HEK293T (cell line): ENCODE measurements around the gene OR52I2.

Experiments
- ARNT ChIP-seq: fragments of 450-650 bp; IDR thresholded peaks from 2 replicates; pipeline ENCODE4 v1.6.1; 2017; ENCODE audit warnings: mild to moderate bottlenecking
- BHLHE40 ChIP-seq: fragments of 450-650 bp; IDR thresholded peaks from 2 replicates; pipeline ENCODE4 v1.6.1; 2016; ENCODE audit warnings: mild to moderate bottlenecking, moderate library complexity, borderline replicate concordance
- FOXK2 ChIP-seq: fragments of 450-650 bp; IDR thresholded peaks from 2 replicates; pipeline ENCODE4 v1.6.1; 2016; ENCODE audit warnings: mild to moderate bottlenecking
- FOXM1 ChIP-seq: fragments of 450-650 bp; IDR thresholded peaks from 2 replicates; pipeline ENCODE4 v1.6.1; 2017; ENCODE audit warnings: mild to moderate bottlenecking, borderline replicate concordance
- HDGF ChIP-seq: fragments of 450-650 bp; IDR thresholded peaks from 2 replicates; pipeline ENCODE4 v1.6.1; 2017; ENCODE audit warnings: antibody characterized with exemption, borderline replicate concordance
- L3MBTL2 ChIP-seq: fragments of 450-650 bp; conservative IDR thresholded peaks from 2 replicates; pipeline ENCODE4 v1.6.1; 2016; ENCODE audit warnings: mild to moderate bottlenecking
- LEF1 ChIP-seq: fragments of 450-650 bp; IDR thresholded peaks from 2 replicates; pipeline ENCODE4 v1.6.1; 2017; ENCODE audit warnings: mild to moderate bottlenecking, borderline replicate concordance
- NFRKB ChIP-seq: fragments of 450-650 bp; IDR thresholded peaks from 2 replicates; pipeline ENCODE4 v1.6.1; 2016; ENCODE audit warnings: mild to moderate bottlenecking, moderate library complexity
- SP1 ChIP-seq: fragments of 450-650 bp; IDR thresholded peaks from 2 replicates; pipeline ENCODE4 v1.6.1; 2017
- SUZ12 ChIP-seq: fragments of 450-650 bp; IDR thresholded peaks from 2 replicates; pipeline ENCODE4 v1.6.1; 2016; ENCODE audit warnings: mild to moderate bottlenecking
- TARDBP ChIP-seq: fragments of 450-650 bp; IDR thresholded peaks from 2 replicates; pipeline ENCODE4 v1.6.1; 2016
- ZNF384 ChIP-seq: fragments of 450-650 bp; IDR thresholded peaks from 2 replicates; pipeline ENCODE4 v1.6.1; 2016

- TF ChIP-seq L3MBTL2 = no peak
- no peak for TF ChIP-seq LEF1
- no peak for TF ChIP-seq BHLHE40
- TF ChIP-seq SUZ12 = no peak
- no peak for TF ChIP-seq HDGF
- TF ChIP-seq SP1 = no peak
- TF ChIP-seq NFRKB = no peak
- no peak for TF ChIP-seq ZNF384
- no peak for TF ChIP-seq FOXK2
- no peak for TF ChIP-seq TARDBP
- no peak for TF ChIP-seq FOXM1
- TF ChIP-seq ARNT = no peak
Measured at GRCh38 chr11:4589017-4589416, 7.5 kb downstream of the OR52I2 start.
